HepG2 (cell line): ENCODE results near the gene PEAK1. TPM values are rescaled to one million over a fixed set of nuclear protein-coding genes. Genes with fewer than 3 reads are reported as not detected.
"Not testable (repeated sequence)": the region's sequence is repeated elsewhere in the genome, so short reads cannot be mapped to it uniquely, and the experiment has no call there.

ENCODE experiments used
- ATAC-seq: fragments of 200-7000 bp; cut with Tn5 transposase; 3 replicates; pipeline ENCODE4 v1.9.1; 2020; ENCODE audit warnings: mild to moderate bottlenecking, moderate library complexity
- BruUV-seq: library from RNA; stranded (reverse); fragments of 400-500 nt; replicated peaks from 2 replicates; lab custom pipeline; 2021; lab: Mats Ljungman, UMichigan
- CTCF ChIA-PET: fragments of 300-600 bp; formaldehyde crosslinking; extraction: SDS; loops from one replicate; lab custom pipeline; 2021; ENCODE audit warnings: low total read pairs, inconsistent platforms, low intra/inter-chr PET ratio; lab: Yijun Ruan, JAX
- POLR2A ChIA-PET: fragments of 350-600 bp; sonication (Branson Sonifier 250); formaldehyde crosslinking; loops from one replicate; lab custom pipeline; 2020; ENCODE audit warnings: antibody characterized with exemption, inconsistent platforms; lab: Yijun Ruan, JAX
- DNase-seq: peaks from one replicate; pipeline ENCODE4 v3.0.0-alpha.2; 2015; ENCODE audit warnings: low spot score
- FAIRE-seq: peaks from 3 replicates; lab custom pipeline; 2011; peaks lifted over from hg19 to GRCh38; lab: Jason Lieb, UNC
- H2AFZ ChIP-seq: one replicate; pipeline ENCODE4 v1.6.1; 2011; ENCODE audit warnings: low read length, inconsistent platforms
- H3K27ac ChIP-seq: fragments of 300-600 bp; 3 replicates; pipeline ENCODE4 v1.8.0; 2011; ENCODE audit warnings: mixed run types, mild to moderate bottlenecking, mixed read lengths, low read length, inconsistent platforms; ENCODE audit not compliant: insufficient read depth; ENCODE audit errors: extremely low read length
- H3K27me3 ChIP-seq, 2 experiments: fragments of 200-600 bp in 1 of 2; 2 replicates in 1 of 2; 3 replicates in 1 of 2; pipeline versions ENCODE4 v1.6.0 to v1.8.0; 2011; ENCODE audit warnings: low read length in 2 of 2, mild to moderate bottlenecking in 2 of 2, moderate library complexity in 2 of 2, inconsistent platforms in 1 of 2; ENCODE audit not compliant: insufficient read depth in 2 of 2, control insufficient read depth in 1 of 2
- H3K36me3 ChIP-seq, 2 experiments: fragments of 200-600 bp in 1 of 2; replicated peaks in 1 of 2; 2 replicates in 1 of 2; 3 replicates in 1 of 2; pipeline versions ENCODE4 v1.5.1 to v1.8.0; 2011; ENCODE audit warnings: low read length in 2 of 2, inconsistent platforms in 1 of 2; ENCODE audit not compliant: insufficient read depth in 2 of 2, control insufficient read depth in 1 of 2
- H3K4me1 ChIP-seq: 2 replicates; pipeline ENCODE4 v1.5.1; 2012; ENCODE audit warnings: low read length, inconsistent platforms; ENCODE audit not compliant: insufficient read depth
- H3K4me2 ChIP-seq: 2 replicates; pipeline ENCODE4 v1.6.0; 2011; ENCODE audit warnings: low read depth, low read length, inconsistent platforms
- H3K4me3 ChIP-seq, 3 experiments: fragments of 200-600 bp in 1 of 3; sonication (generic), shearing (Covaris generic) in 1 of 3; replicated peaks in 1 of 3; 2 replicates each; pipeline ENCODE4 v1.5.1; 2011 to 2016; ENCODE audit warnings: low read length in 3 of 3, inconsistent platforms in 2 of 3, low read depth in 2 of 3, mild to moderate bottlenecking in 2 of 3, control low read depth in 1 of 3, mixed read lengths in 1 of 3; ENCODE audit not compliant: insufficient read depth in 1 of 3
- H3K79me2 ChIP-seq: one replicate; pipeline ENCODE4 v1.6.1; 2011; ENCODE audit warnings: low read length, inconsistent platforms; ENCODE audit not compliant: insufficient read depth
- H3K9ac ChIP-seq: 2 replicates; pipeline ENCODE4 v1.6.0; 2011; ENCODE audit warnings: mild to moderate bottlenecking, low read depth, low read length, inconsistent platforms; ENCODE audit not compliant: insufficient read depth
- H3K9me3 ChIP-seq: 2 replicates; pipeline ENCODE4 v1.5.1; 2012; ENCODE audit warnings: mild to moderate bottlenecking, low read length
- H4K20me1 ChIP-seq: 2 replicates; pipeline ENCODE4 v1.6.0; 2011; ENCODE audit warnings: inconsistent platforms, mild to moderate bottlenecking, low read length, moderate library complexity; ENCODE audit not compliant: insufficient read depth
- ELK4 ChIP-seq: sonication (generic); formaldehyde crosslinking; IDR thresholded peaks from 2 replicates; pipeline ENCODE4 v1.9.0; 2021; ENCODE audit warnings: missing genetic modification reagents, borderline replicate concordance
- GTF2F1 ChIP-seq: fragments of 150-350 bp; IDR thresholded peaks from 2 replicates; pipeline ENCODE4 v1.6.1; 2014; ENCODE audit warnings: low read length
- GTF3A ChIP-seq: sonication (generic); formaldehyde crosslinking; conservative IDR thresholded peaks from 2 replicates; pipeline ENCODE4 v1.4.0; 2020; ENCODE audit warnings: mild to moderate bottlenecking, missing genetic modification reagents
- KLF13 ChIP-seq: sonication (generic); formaldehyde crosslinking; IDR thresholded peaks from 2 replicates; pipeline ENCODE4 v1.4.0; 2020; ENCODE audit warnings: mild to moderate bottlenecking, missing genetic modification reagents
- NKX3-1 ChIP-seq: sonication (generic); formaldehyde crosslinking; IDR thresholded peaks from 2 replicates; pipeline ENCODE4 v1.5.0; 2020; ENCODE audit warnings: missing genetic modification reagents
- NR2F6 ChIP-seq, 2 experiments: IDR thresholded peaks; 2 replicates each; pipeline ENCODE4 v1.6.1; 2016; ENCODE audit warnings: antibody characterized with exemption in 1 of 2, mild to moderate bottlenecking in 1 of 2
- RAD51 ChIP-seq: fragments of 450-650 bp; IDR thresholded peaks from 2 replicates; pipeline ENCODE4 v1.6.1; 2016; ENCODE audit warnings: borderline replicate concordance
- RFXAP ChIP-seq: sonication (generic); formaldehyde crosslinking; IDR thresholded peaks from 2 replicates; pipeline ENCODE4 v1.4.0; 2020; ENCODE audit warnings: missing genetic modification reagents, borderline replicate concordance
- SSRP1 ChIP-seq: IDR thresholded peaks from 2 replicates; pipeline ENCODE4 v1.6.1; 2016; ENCODE audit warnings: control low read depth
- ZNF615 ChIP-seq: sonication (generic); formaldehyde crosslinking; IDR thresholded peaks from 2 replicates; pipeline ENCODE4 v1.5.0; 2020; ENCODE audit warnings: mild to moderate bottlenecking, missing genetic modification reagents, borderline replicate concordance
- WGBS: methylation state at CpG from one replicate; pipeline ENCODE4 v1.1.6; 2017; ENCODE audit warnings: low lambda C conversion rate; 5-methylcytosine and 5-hydroxymethylcytosine counted together
- in situ Hi-C: cut with HindIII; loops from 2 replicates; pipeline ENCODE4 v1.10.0; 2017; ENCODE audit warnings: low pct_unique_long_range_greater_than_20kb; ENCODE audit not compliant: extremely low pct_ligation_motif_present
- intact Hi-C: fragments of 100-400 bp; cut with micrococcal nuclease; formaldehyde crosslinking; loops from one replicate; pipeline ENCODE4 v1.10.0; 2022; ENCODE audit not compliant: unreplicated experiment
- polyA plus RNA-seq, 8 experiments: library from polyadenylated mRNA; depleted of rRNA in 3 of 8; stranded (reverse) in 7 of 8; unstranded in 1 of 8; fragments of >200 nt; fragmentation: Illumina TruSeq in 4 of 8; extraction: Trizol in 4 of 8; gene quantifications; 2 replicates each; pipeline versions ENCODE4 v1.2.1 to v1.2.3, GENCODE V29; 2011 to 2016; ENCODE audit warnings: low read depth in 4 of 8, missing spikeins in 1 of 8, mixed read lengths in 1 of 8; ENCODE audit not compliant: insufficient read depth in 1 of 8
- total RNA-seq, 5 experiments: library from RNA; depleted of rRNA; stranded (reverse); fragments of >200 nt; fragmentation: Illumina TruSeq; extraction: Trizol; gene quantifications; 2 replicates each; pipeline ENCODE4 v1.2.3, GENCODE V29; 2016; ENCODE audit warnings: low read depth in 1 of 5

Gene PEAK1
- total and polyA plus RNA-seq, 2 of the 13 experiments (the other 11 are each of a cell fraction or from before 2014, with no cell fraction given): 6.0 to 6.6 TPM

DNA sequence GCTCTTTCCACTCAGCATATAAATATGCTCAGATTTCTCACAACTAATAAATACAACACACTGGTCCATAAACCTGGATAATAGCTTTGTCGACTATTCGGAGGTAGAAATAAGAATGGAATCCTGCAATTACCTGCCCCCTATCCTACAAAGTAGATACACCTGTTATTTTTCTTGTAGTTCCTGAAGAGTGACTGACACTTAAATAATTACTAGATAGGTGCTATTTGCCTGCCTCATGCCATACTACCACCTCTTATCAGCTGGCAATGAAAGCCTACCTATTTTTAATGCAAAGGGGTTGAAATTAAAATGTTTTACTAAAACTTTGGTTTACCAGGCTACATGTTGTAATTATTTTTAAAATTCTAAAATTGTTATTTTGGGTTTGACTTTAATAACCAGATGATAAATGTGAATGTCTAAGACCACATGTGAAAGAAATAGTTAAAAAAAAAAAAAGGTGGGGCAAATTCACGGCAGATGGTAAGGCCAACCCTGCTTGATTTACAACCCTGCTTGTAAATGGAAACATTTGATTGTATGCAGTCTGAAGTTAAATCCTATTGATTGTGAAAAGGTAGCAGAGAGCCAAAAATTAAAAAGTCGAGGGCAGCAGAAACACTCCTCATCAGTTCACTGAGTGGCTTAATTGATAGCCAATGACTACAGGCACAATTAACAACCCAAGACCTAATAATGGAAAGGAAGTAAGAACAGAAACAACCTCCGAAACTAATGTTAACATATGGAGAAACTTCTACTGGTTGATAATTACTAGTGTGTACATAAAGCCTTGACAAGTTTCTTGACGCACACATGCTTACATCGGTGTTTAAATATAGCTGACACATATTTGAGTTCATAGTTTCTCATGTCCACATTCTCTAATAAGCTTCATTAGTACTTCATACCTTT lies 8.9 kb downstream of the PEAK1 start:
- POLR2A ChIA-PET: no interaction called here
- in situ Hi-C loops: no loop called here
- WGBS: 87% methylated on average over 7 of the region's 7 CpGs

DNA sequence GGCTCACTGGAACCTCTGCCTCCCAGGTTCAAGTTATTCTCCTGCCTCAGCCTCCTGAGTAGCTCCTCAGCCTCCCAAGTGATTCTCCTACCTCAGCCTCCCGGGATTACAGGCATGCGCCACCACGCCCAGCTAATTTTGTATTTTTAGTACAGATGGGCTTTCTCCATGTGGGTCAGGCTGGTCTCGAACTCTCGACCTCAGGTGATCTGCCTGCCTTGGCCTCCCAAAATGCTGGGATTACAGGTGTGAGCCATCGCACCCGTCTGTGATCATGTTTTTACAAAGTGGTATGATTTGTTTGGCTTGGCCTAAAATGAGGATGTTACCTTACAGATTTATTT lies 9.8 kb downstream of the PEAK1 start:
- in situ Hi-C loops, H4K20me1 ChIP-seq, H3K36me3 ChIP-seq, H3K4me3 ChIP-seq, DNase-seq, POLR2A ChIA-PET, H3K27ac ChIP-seq, H2AFZ ChIP-seq, BruUV-seq, CTCF ChIA-PET, intact Hi-C loops, H3K27me3 ChIP-seq, H3K4me2 ChIP-seq, H3K9ac ChIP-seq, FAIRE-seq, H3K9me3 ChIP-seq, ATAC-seq: not testable (repeated sequence)
- Histone ChIP-seq H3K4me1 (peaks cover 22% of the 10 kb centered on the region), H3K79me2 (peaks cover 70% of the 10 kb centered on the region)
- WGBS: over 99% methylated on average over 7 of the region's 7 CpGs

More for the DNA sequence above, 8.9 kb downstream of the PEAK1 start:
- CTCF ChIA-PET: no interaction called here
- no peak overlapping the region for H3K9ac ChIP-seq
- no peak for ATAC-seq
- no peaks in the 10 kb centered on the region for H3K27me3 ChIP-seq
- peaks cover 5% of the 10 kb centered on the region; the same call in 1 of the 2 replicates for H4K20me1 ChIP-seq
- no peak overlapping the region for H3K27ac ChIP-seq
- H3K4me2 ChIP-seq: no peak overlapping the region
- intact Hi-C loops: no loop called here
- peaks cover 72% of the 10 kb centered on the region for H3K79me2 ChIP-seq
- no peaks in the 10 kb centered on the region for H3K36me3 ChIP-seq
- H3K4me3 ChIP-seq: no peak overlapping the region
- no peak for FAIRE-seq
- H3K9me3 ChIP-seq: no peaks in the 10 kb centered on the region
- no peak for DNase-seq
- no TSS peak for BruUV-seq
- H2AFZ ChIP-seq: no peak overlapping the region
- TF ChIP-seq RFXAP (CRISPR knock-in tag) (no peak), ZNF615 (no peak), ELK4 (CRISPR knock-in tag) (no peak), SSRP1 (CRISPR knock-in tag) (no peak), NR2F6 (IDR thresholded peaks at IDR 0.05) (no peak), NR2F6 (CRISPR knock-in tag; IDR thresholded peaks at IDR 0.05) (no peak), RAD51 (no peak), NKX3-1 (CRISPR knock-in tag) (no peak), GTF2F1 (no peak), GTF3A (CRISPR knock-in tag) (no peak), KLF13 (CRISPR knock-in tag) (no peak)
- TF ChIP-seq, all 625 proteins: peak for 0
- H3K4me1 ChIP-seq: peaks cover 31% of the 10 kb centered on the region
